Erythroblast (primary cell): ENCODE data around the gene NUDCD3.

ENCODE experiments used
- GATA1 ChIP-seq: IDR thresholded peaks from 2 replicates; pipeline ENCODE4 v1.6.1; 2011; ENCODE audit warnings: low read depth, mild to moderate bottlenecking, control low read depth, low read length, moderate library complexity
- POLR2A ChIP-seq: IDR thresholded peaks from 2 replicates; pipeline ENCODE4 v1.6.1; 2011; ENCODE audit warnings: mild to moderate bottlenecking, low read length

GRCh38 chr7:44329888-44330287 lies 160.6 kb downstream of the NUDCD3 start:
- no peak for TF ChIP-seq POLR2A
- no peak for TF ChIP-seq GATA1
